ENCODE measurements around the gene FAM240B. TPM values are rescaled to one million over a fixed set of nuclear protein-coding genes. Genes with fewer than 3 reads are reported as not detected.

Gene FAM240B
- polyA plus RNA-seq, 1 donor from 2014 or later, result not detected

DNA sequence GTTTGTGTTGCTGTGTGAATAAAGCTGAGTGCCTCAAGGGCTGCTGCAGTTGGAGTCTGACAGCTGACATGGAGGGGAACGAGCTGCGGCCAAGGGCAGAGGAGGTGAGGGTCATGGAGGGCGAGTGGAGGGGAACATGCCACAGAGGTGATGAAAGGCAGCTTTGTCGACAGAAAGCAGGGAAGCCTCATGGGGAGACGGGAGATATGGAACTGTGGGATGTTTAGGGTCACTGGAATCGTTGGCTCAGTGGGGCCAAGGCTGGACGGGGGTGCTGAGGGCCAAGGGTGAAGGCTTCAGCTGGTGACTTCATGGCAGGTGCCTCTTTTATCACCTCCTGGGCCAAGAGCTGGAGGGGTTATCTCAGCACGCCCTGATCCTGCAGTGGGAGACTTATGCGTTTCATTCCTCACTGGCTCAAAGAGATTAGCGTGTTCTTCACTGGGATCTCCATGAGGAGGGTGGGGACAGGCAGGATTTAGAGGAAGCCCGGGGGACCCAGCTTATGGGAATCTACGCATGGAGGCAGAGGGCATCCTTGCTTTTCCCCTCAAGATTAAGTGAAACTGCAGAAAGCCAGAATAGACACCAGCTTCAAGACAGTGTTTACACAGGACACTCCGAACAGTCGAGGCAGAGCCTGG, 42.2 kb downstream of the FAM240B start:
- no peak overlapping the region for H3K27ac ChIP-seq (ENCODE audit: low read length)
- H3K9me2 ChIP-seq (ENCODE audit: insufficient read depth, low read length), result no peaks in the 10 kb centered on the region
- H3F3A ChIP-seq (ENCODE audit: insufficient read depth, low read length, poor library complexity, severe bottlenecking), result no peaks in the 10 kb centered on the region
- no peak for TF ChIP-seq POLR2AphosphoS5 (IDR thresholded peaks at IDR 0.05)
- TF ChIP-seq EP300 (conservative IDR thresholded peaks at IDR 0.05; ENCODE audit: poor library complexity, severe bottlenecking), result no peak
- no peak for TF ChIP-seq RAD21 (conservative IDR thresholded peaks at IDR 0.05)
- no peak for TF ChIP-seq TAF1 (IDR thresholded peaks at IDR 0.05; ENCODE audit: low read depth)
- TF ChIP-seq, protein P1, sequence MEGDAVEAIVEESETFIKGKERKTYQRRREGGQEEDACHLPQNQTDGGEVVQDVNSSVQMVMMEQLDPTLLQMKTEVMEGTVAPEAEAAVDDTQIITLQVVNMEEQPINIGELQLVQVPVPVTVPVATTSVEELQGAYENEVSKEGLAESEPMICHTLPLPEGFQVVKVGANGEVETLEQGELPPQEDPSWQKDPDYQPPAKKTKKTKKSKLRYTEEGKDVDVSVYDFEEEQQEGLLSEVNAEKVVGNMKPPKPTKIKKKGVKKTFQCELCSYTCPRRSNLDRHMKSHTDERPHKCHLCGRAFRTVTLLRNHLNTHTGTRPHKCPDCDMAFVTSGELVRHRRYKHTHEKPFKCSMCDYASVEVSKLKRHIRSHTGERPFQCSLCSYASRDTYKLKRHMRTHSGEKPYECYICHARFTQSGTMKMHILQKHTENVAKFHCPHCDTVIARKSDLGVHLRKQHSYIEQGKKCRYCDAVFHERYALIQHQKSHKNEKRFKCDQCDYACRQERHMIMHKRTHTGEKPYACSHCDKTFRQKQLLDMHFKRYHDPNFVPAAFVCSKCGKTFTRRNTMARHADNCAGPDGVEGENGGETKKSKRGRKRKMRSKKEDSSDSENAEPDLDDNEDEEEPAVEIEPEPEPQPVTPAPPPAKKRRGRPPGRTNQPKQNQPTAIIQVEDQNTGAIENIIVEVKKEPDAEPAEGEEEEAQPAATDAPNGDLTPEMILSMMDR (IDR thresholded peaks at IDR 0.05; ENCODE audit: poor library complexity, severe bottlenecking), result no peak
- no peak for TF ChIP-seq SMC3 (conservative IDR thresholded peaks at IDR 0.05; ENCODE audit: poor library complexity)
- no peak for TF ChIP-seq EZH2 (IDR thresholded peaks at IDR 0.05; ENCODE audit: borderline replicate concordance, insufficient read depth, low read length, poor library complexity, severe bottlenecking)
- TF ChIP-seq, protein P2, sequence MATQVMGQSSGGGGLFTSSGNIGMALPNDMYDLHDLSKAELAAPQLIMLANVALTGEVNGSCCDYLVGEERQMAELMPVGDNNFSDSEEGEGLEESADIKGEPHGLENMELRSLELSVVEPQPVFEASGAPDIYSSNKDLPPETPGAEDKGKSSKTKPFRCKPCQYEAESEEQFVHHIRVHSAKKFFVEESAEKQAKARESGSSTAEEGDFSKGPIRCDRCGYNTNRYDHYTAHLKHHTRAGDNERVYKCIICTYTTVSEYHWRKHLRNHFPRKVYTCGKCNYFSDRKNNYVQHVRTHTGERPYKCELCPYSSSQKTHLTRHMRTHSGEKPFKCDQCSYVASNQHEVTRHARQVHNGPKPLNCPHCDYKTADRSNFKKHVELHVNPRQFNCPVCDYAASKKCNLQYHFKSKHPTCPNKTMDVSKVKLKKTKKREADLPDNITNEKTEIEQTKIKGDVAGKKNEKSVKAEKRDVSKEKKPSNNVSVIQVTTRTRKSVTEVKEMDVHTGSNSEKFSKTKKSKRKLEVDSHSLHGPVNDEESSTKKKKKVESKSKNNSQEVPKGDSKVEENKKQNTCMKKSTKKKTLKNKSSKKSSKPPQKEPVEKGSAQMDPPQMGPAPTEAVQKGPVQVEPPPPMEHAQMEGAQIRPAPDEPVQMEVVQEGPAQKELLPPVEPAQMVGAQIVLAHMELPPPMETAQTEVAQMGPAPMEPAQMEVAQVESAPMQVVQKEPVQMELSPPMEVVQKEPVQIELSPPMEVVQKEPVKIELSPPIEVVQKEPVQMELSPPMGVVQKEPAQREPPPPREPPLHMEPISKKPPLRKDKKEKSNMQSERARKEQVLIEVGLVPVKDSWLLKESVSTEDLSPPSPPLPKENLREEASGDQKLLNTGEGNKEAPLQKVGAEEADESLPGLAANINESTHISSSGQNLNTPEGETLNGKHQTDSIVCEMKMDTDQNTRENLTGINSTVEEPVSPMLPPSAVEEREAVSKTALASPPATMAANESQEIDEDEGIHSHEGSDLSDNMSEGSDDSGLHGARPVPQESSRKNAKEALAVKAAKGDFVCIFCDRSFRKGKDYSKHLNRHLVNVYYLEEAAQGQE (IDR thresholded peaks at IDR 0.05; ENCODE audit: borderline replicate concordance), result no peak
- TF ChIP-seq MXI1 (conservative IDR thresholded peaks at IDR 0.05; ENCODE audit: poor library complexity, severe bottlenecking), result no peak
- no peaks in the 10 kb centered on the region for H3K36me3 ChIP-seq (ENCODE audit: insufficient read depth, low read length)
- H3K9ac ChIP-seq (ENCODE audit: low read length), result no peak overlapping the region
- H3K4me2 ChIP-seq (ENCODE audit: low read length), result no peak overlapping the region
- no peaks in the 10 kb centered on the region for H3K27me3 ChIP-seq (ENCODE audit: insufficient read depth, low read depth, low read length)
- H3K79me2 ChIP-seq (replicated peaks; ENCODE audit: insufficient read depth, low read length), result no peaks in the 10 kb centered on the region
- H4K20me1 ChIP-seq (ENCODE audit: insufficient read depth), result no peaks in the 10 kb centered on the region
- no peak overlapping the region for H3K4me3 ChIP-seq (ENCODE audit: low read length)
- H2AFZ ChIP-seq (ENCODE audit: low read depth, low read length), result no peak overlapping the region
- H3K9me3 ChIP-seq (ENCODE audit: low read length), result no peaks in the 10 kb centered on the region

DNA sequence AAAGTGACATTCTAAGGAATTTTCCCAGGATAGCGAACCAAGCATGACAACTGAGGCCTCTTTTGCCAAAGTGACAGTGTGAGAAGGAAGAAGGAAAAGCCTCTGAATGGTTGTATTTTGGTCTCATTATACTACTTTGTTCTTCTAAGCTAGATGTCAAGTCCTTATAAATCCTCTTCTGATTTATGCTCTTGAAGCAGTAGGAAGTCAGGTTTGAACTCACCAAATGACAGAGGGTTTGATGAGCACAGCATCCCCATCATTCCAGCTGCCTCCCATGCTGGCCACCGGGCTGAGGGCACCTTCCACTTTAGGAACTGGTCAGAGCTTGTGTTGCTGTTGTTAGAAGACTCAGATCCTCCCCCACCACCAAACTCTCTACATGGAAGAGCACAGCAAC, 44.1 kb downstream of the FAM240B start:
- no peaks in the 10 kb centered on the region for H4K20me1 ChIP-seq (ENCODE audit: insufficient read depth)
- no peaks in the 10 kb centered on the region for H3K9me2 ChIP-seq (ENCODE audit: insufficient read depth, low read length)
- no peaks in the 10 kb centered on the region for H3K79me2 ChIP-seq (replicated peaks; ENCODE audit: insufficient read depth, low read length)
- TF ChIP-seq MXI1 (conservative IDR thresholded peaks at IDR 0.05; ENCODE audit: poor library complexity, severe bottlenecking) (no peak), EZH2 (IDR thresholded peaks at IDR 0.05; ENCODE audit: borderline replicate concordance, insufficient read depth, low read length, poor library complexity, severe bottlenecking) (no peak), TAF1 (IDR thresholded peaks at IDR 0.05; ENCODE audit: low read depth) (no peak), EP300 (conservative IDR thresholded peaks at IDR 0.05; ENCODE audit: poor library complexity, severe bottlenecking) (no peak), POLR2AphosphoS5 (IDR thresholded peaks at IDR 0.05) (no peak), SMC3 (conservative IDR thresholded peaks at IDR 0.05; ENCODE audit: poor library complexity) (no peak), RAD21 (conservative IDR thresholded peaks at IDR 0.05) (no peak)
- TF ChIP-seq, protein P2 (IDR thresholded peaks at IDR 0.05; ENCODE audit: borderline replicate concordance), result no peak
- TF ChIP-seq, protein P1 (IDR thresholded peaks at IDR 0.05; ENCODE audit: poor library complexity, severe bottlenecking), result no peak
- H3K36me3 ChIP-seq (ENCODE audit: insufficient read depth, low read length), result no peaks in the 10 kb centered on the region
- H3K4me3 ChIP-seq (ENCODE audit: low read length), result no peak overlapping the region
- no peaks in the 10 kb centered on the region for H3K27me3 ChIP-seq (ENCODE audit: insufficient read depth, low read depth, low read length)
- no peaks in the 10 kb centered on the region for H3K9me3 ChIP-seq (ENCODE audit: low read length)
- H3K9ac ChIP-seq (ENCODE audit: low read length), result no peak overlapping the region
- H2AFZ ChIP-seq (ENCODE audit: low read depth, low read length), result no peak overlapping the region
- no peak overlapping the region for H3K27ac ChIP-seq (ENCODE audit: low read length)
- no peak overlapping the region for H3K4me2 ChIP-seq (ENCODE audit: low read length)
- no peaks in the 10 kb centered on the region for H3F3A ChIP-seq (ENCODE audit: insufficient read depth, low read length, poor library complexity, severe bottlenecking)

All from neural cell (in vitro differentiated cells).